Erythroblast (primary cell): Measurements from ENCODE around the gene SUN3.

Experiments used
- GATA1 ChIP-seq: IDR thresholded peaks from 2 replicates; pipeline ENCODE4 v1.6.1; 2011; ENCODE audit warnings: low read depth, mild to moderate bottlenecking, control low read depth, low read length, moderate library complexity
- POLR2A ChIP-seq: IDR thresholded peaks from 2 replicates; pipeline ENCODE4 v1.6.1; 2011; ENCODE audit warnings: mild to moderate bottlenecking, low read length

DNA sequence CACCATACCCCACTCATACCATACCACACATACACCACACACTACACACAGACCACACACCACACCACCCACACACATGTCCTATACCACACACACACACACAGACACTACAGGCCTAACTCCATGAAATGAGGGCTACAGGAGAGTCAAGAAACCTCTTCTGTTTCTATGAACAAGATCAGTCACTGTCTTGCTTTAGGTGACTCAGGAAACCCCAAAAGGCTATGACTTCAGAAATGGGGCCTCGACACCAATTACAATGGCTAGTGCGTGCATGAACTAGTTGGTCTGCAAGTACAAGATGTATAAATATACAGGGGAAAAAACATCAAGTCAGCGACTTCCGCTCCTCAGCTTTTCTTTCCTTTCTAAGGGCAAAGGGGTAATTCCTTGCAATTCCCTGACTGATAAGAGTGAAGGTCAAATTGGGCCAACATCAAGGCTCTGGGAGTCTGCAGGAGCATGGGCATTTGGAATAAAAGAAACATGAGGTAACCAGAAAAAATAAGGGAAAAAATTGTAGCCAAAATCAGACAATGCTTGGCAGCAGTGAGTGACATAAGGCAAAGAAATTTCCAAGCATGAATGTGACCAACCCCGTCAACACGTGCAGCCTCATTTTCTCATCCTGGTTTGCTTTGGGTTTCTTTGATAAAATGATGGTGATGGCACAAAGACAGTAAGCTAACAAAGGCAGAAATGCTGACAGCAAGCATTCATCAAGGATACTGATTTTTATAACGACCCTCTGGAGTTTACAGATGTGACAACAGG, 82.1 kb downstream of the SUN3 start:
- TF ChIP-seq POLR2A = no peak
- TF ChIP-seq GATA1 = no peak
